SK-N-MC (cell line): Measurements from ENCODE around the gene SLC10A1.

Experiments used
- EZH2 ChIP-seq: fragments of 200-600 bp; sonication (generic); IDR thresholded peaks from one replicate; pipeline ENCODE4 v1.6.1; 2017; ENCODE audit warnings: antibody characterized with exemption
- FOXP2 ChIP-seq: optimal IDR thresholded peaks from 2 replicates; pipeline ENCODE3; 2011; ENCODE audit warnings: mild to moderate bottlenecking, moderate library complexity; ENCODE audit not compliant: insufficient read depth; ENCODE audit errors: extremely low read length, control extremely low read depth
- POLR2AphosphoS5 ChIP-seq: IDR thresholded peaks from 2 replicates; pipeline ENCODE4 v1.6.1; 2012; ENCODE audit warnings: mild to moderate bottlenecking, low read depth, low read length, borderline replicate concordance

- no peak for TF ChIP-seq EZH2
- TF ChIP-seq POLR2AphosphoS5: no peak
- TF ChIP-seq FOXP2: no peak
These were observed 16.9 kb downstream of the SLC10A1 start for GRCh38 chr14:69780092-69780491.
